IPS DF 6.9 (cell line): ENCODE measurements around the gene OR2A7.
"Not testable (repeated sequence)": the region's sequence is repeated elsewhere in the genome, so short reads cannot be mapped to it uniquely, and the experiment has no call there.

Experiments
- DNase-seq: peaks from one replicate; pipeline ENCODE4 v3.0.0-alpha.2; 2013; ENCODE audit warnings: low read depth, low spot score
- H3K27ac ChIP-seq: one replicate; pipeline ENCODE4 v1.5.1; 2013; ENCODE audit warnings: low read length, control low read depth
- H3K27me3 ChIP-seq: 2 replicates; pipeline ENCODE4 v1.6.1; 2013; ENCODE audit warnings: mild to moderate bottlenecking, low read length; ENCODE audit not compliant: control insufficient read depth, insufficient read depth
- H3K36me3 ChIP-seq: 2 replicates; pipeline ENCODE4 v1.6.1; 2013; ENCODE audit warnings: low read length; ENCODE audit not compliant: control insufficient read depth, insufficient read depth
- H3K4me1 ChIP-seq: 2 replicates; pipeline ENCODE4 v1.6.1; 2013; ENCODE audit warnings: low read length; ENCODE audit not compliant: control insufficient read depth, insufficient read depth
- H3K4me3 ChIP-seq: 2 replicates; pipeline ENCODE4 v1.5.1; 2013; ENCODE audit warnings: mild to moderate bottlenecking, low read length
- H3K9me3 ChIP-seq: 2 replicates; pipeline ENCODE4 v1.6.1; 2013; ENCODE audit warnings: low read length, inconsistent platforms; ENCODE audit not compliant: control insufficient read depth, insufficient read depth
- WGBS: extraction: QIAGEN DNeasy Blood & Tissue Kit; methylation state at CpG from one replicate; pipeline ENCODE4 v1.1.7; 2013; ENCODE audit warnings: mixed read lengths, missing lambda C conversion rate; ENCODE audit not compliant: insufficient read length, insufficient coverage; 5-methylcytosine and 5-hydroxymethylcytosine counted together

Gene OR2A7

DNA sequence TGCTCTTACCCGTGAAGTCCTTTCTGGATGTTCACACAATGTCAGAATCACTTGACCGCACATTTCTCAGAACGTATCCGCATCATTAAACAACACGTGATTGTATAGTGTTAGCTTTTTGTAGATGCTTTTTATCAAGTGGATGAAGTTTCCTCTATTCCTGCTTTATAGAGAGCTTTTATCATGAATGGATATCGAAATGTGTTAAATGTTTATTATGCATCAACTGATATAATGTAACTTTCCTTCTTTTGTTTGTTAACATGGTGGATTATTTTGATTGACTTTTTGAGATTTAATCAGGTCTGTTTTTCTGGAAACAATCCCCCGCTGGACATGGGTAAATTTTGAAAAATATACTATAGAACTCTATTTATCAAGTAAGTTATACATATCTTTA is at the start of gene OR2A7:
TSS of gene OR2A7 (minus strand) at position 101 of the 400 bp plus-strand sequence. CDS start 5,164 bp downstream, outside the sequence.
- WGBS: no CpG with 5 or more reads among the region's 7 CpGs
- H3K27me3 ChIP-seq, H3K4me1 ChIP-seq, H3K36me3 ChIP-seq, DNase-seq, H3K4me3 ChIP-seq, H3K9me3 ChIP-seq, H3K27ac ChIP-seq: not testable (repeated sequence)

- not testable (repeated sequence) for H3K27ac ChIP-seq, H3K9me3 ChIP-seq, DNase-seq, H3K4me1 ChIP-seq, H3K4me3 ChIP-seq, H3K36me3 ChIP-seq, H3K27me3 ChIP-seq
- no CpG with 5 or more reads among the region's 2 CpGs for WGBS
Measured at GRCh38 chr7:144311872-144312469, 47.4 kb upstream of the OR2A7 start, which contains the start of gene OR2A1. TSS of gene OR2A1 (plus strand) at chr7:144312419. CDS start at chr7:144318125, 5,706 bp downstream.

GRCh38 chr7:144311218-144311617 is 46.6 kb upstream of the OR2A7 start:
- H3K9me3 ChIP-seq, H3K4me3 ChIP-seq, H3K4me1 ChIP-seq, H3K27ac ChIP-seq, H3K36me3 ChIP-seq, DNase-seq, H3K27me3 ChIP-seq: not testable (repeated sequence)
- WGBS: no CpG with 5 or more reads among the region's 2 CpGs

DNA sequence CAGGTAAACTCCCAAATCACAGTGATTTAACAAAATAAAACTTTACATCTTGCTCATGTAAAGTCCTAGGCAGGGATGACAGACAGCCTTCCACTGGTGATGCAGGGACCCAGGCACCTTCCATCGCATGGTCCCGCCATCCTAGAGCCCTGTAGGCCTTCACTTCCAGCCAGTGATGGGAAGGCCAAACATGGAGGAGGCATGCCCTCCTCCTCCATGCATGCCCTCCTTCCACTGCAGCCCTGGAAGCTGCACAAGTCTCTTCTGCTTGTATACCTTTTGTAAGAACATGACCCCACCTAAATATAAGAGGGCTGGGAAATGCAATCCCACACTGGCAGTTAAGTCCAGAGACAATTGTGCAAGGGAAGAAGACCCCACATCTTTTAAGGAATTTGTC is 45.1 kb upstream of the OR2A7 start:
- not testable (repeated sequence) for H3K4me1 ChIP-seq, H3K27ac ChIP-seq, H3K9me3 ChIP-seq, H3K27me3 ChIP-seq, DNase-seq, H3K4me3 ChIP-seq, H3K36me3 ChIP-seq
- no CpG with 5 or more reads among the region's 2 CpGs for WGBS

DNA sequence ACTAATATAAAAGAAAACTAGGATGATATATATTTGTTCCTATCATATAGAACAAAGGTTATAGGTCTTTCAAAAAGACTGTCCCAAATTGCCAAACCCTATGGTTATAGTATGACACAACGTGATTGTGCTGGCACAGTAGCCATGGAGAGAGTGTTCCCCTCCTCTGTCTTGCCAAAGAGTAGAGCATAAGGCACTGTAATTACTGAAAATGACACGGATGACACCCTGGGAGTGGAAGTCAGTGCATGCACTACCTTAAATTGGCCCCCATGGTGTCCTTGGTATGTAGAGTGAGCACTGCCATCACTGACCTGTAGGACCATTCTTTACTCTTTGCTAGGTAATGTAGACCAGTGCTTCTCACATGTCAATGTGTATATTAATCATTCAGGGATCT is 40.6 kb upstream of the OR2A7 start:
- not testable (repeated sequence) for H3K27ac ChIP-seq, H3K4me3 ChIP-seq

GRCh38 chr7:144303607-144304006 is 39.0 kb upstream of the OR2A7 start:
- H3K27me3 ChIP-seq, H3K4me1 ChIP-seq, H3K9me3 ChIP-seq, H3K27ac ChIP-seq, H3K36me3 ChIP-seq, H3K4me3 ChIP-seq, DNase-seq: not testable (repeated sequence)
- no CpG with 5 or more reads among the region's 5 CpGs for WGBS

More for the DNA sequence above, 40.6 kb upstream of the OR2A7 start:
- H3K36me3 ChIP-seq, H3K9me3 ChIP-seq, H3K27me3 ChIP-seq, H3K4me1 ChIP-seq, DNase-seq: not testable (repeated sequence)
- no CpG with 5 or more reads among the region's 2 CpGs for WGBS

- not testable (repeated sequence) for H3K4me3 ChIP-seq, H3K27me3 ChIP-seq, H3K36me3 ChIP-seq, H3K4me1 ChIP-seq, DNase-seq, H3K9me3 ChIP-seq, H3K27ac ChIP-seq
- WGBS: no CpG with 5 or more reads among the region's 1 CpG
Measured at GRCh38 chr7:144302578-144303303, 38.1 kb upstream of the OR2A7 start.

- H3K4me3 ChIP-seq, H3K36me3 ChIP-seq, DNase-seq, H3K27me3 ChIP-seq, H3K4me1 ChIP-seq, H3K9me3 ChIP-seq, H3K27ac ChIP-seq: not testable (repeated sequence)
- no CpG with 5 or more reads among the region's 60 CpGs for WGBS
Measured at GRCh38 chr7:144293794-144294499, 29.4 kb upstream of the OR2A7 start.

- H3K4me3 ChIP-seq, DNase-seq, H3K27ac ChIP-seq, H3K4me1 ChIP-seq, H3K27me3 ChIP-seq, H3K36me3 ChIP-seq, H3K9me3 ChIP-seq: not testable (repeated sequence)
- WGBS: no CpG with 5 or more reads among the region's 14 CpGs
Measured at GRCh38 chr7:144292384-144293161, 28.0 kb upstream of the OR2A7 start.

DNA sequence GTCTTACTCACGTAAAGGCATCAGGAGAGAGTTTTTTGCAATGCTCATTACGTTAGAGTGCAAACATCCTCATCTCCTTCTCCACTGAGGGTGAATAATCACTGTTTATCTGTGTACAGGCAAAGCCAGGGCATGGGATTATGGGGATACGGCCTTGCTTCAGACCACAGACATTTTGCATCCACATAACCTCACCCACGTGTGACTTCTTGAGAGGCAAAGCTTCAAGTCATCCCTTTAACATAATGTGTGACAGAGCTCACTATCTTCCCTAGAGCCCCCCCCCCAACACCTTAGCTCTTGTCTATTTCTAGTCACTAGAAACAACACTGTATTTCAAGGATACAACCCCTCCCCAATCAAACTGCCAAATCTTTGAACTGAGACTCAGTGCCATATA is 27.0 kb upstream of the OR2A7 start:
- not testable (repeated sequence) for H3K4me3 ChIP-seq, H3K4me1 ChIP-seq, H3K27me3 ChIP-seq, DNase-seq, H3K36me3 ChIP-seq, H3K9me3 ChIP-seq, H3K27ac ChIP-seq
- whole genome bisulfite sequencing: no CpG with 5 or more reads among the region's 4 CpGs
